HFF-Myc (cell line): Measurements from ENCODE around the gene BNC2.
"Not testable (repeated sequence)": the region's sequence is repeated elsewhere in the genome, so short reads cannot be mapped to it uniquely, and the experiment has no call there.

Experiments
- DNase-seq: peaks from one replicate; pipeline ENCODE4 v3.0.0-alpha.2; 2011; ENCODE audit warnings: low read depth; ENCODE audit errors: extremely low read depth
- H3K4me3 ChIP-seq: replicated peaks from 2 replicates; pipeline ENCODE4 v1.5.1; 2011; ENCODE audit warnings: low read depth, mild to moderate bottlenecking, control low read depth, low read length
- CTCF ChIP-seq: IDR thresholded peaks from 2 replicates; pipeline ENCODE4 v1.5.1; 2012; ENCODE audit warnings: mild to moderate bottlenecking, low read depth, low read length, control low read depth; ENCODE audit errors: missing control alignments

BNC2 gene

GRCh38 chr9:16883586-16883985 is 13.1 kb upstream of the BNC2 start:
- no peak for TF ChIP-seq CTCF
- H3K4me3 ChIP-seq, result no peak overlapping the region
- DNase-seq, result no peak

- not testable (repeated sequence) for DNase-seq
Observed at GRCh38 chr9:16882440-16882839, 12.0 kb upstream of the BNC2 start.

GRCh38 chr9:16879416-16879815 is 8.9 kb upstream of the BNC2 start:
- H3K4me3 ChIP-seq, result no peak overlapping the region
- TF ChIP-seq CTCF, result no peak
- no peak for DNase-seq

More at GRCh38 chr9:16882440-16882839, 12.0 kb upstream of the BNC2 start:
- not testable (repeated sequence) for H3K4me3 ChIP-seq

GRCh38 chr9:16877256-16877655 is 6.8 kb upstream of the BNC2 start:
- H3K4me3 ChIP-seq, result no peak overlapping the region
- TF ChIP-seq CTCF, result no peak
- DNase-seq, result no peak

GRCh38 chr9:16873126-16873802 is 2.8 kb upstream of the BNC2 start:
- no peak overlapping the region for H3K4me3 ChIP-seq
- no peak for TF ChIP-seq CTCF
- DNase-seq, result no peak

- peak overlapping the region; percentile 77 for H3K4me3 ChIP-seq
- DNase-seq, result no peak
- no peak for TF ChIP-seq CTCF
Observed at GRCh38 chr9:16871336-16872151, 1.1 kb upstream of the BNC2 start.

- DNase-seq, result no peak
- peak overlapping the region; percentile 77 for H3K4me3 ChIP-seq
- TF ChIP-seq CTCF, result no peak
Observed at GRCh38 chr9:16869882-16870595, 431 bp downstream of the BNC2 start.
